Measurements from ENCODE around the gene CEP152. TPM values are rescaled to one million over a fixed set of nuclear protein-coding genes. Genes with fewer than 3 reads are reported as not detected.

The CEP152 gene
- total RNA-seq, 1 experiment from 2014 or later: 6.4 TPM

- no peak for TF ChIP-seq CTCF (IDR thresholded peaks at IDR 0.05; ENCODE audit: unreplicated experiment)
- ChIA-PET POLR2A (interaction anchor here (0.5 kb wide), 1 partner anchor 269 kb away, joined by 3 read pairs; no protein-coding TSS in a partner anchor), CTCF (no interaction called here)
- intact Hi-C loops (cut with micrococcal nuclease): no loop called here
- BruUV-seq (replicated peaks): no TSS peak
- H3K9me3 Mint-ChIP-seq (ENCODE audit: unreplicated experiment): no peaks in the 10 kb centered on the region
- no peak overlapping the region for H3K27ac Mint-ChIP-seq (ENCODE audit: low read depth, unreplicated experiment)
- H3K27me3 Mint-ChIP-seq (ENCODE audit: insufficient read depth, unreplicated experiment): no peaks in the 10 kb centered on the region
- peaks cover 33% of the 10 kb centered on the region for H3K4me1 Mint-ChIP-seq (ENCODE audit: insufficient read depth, unreplicated experiment)
- no peaks in the 10 kb centered on the region for H3K36me3 Mint-ChIP-seq (ENCODE audit: insufficient read depth, unreplicated experiment)
- no peak overlapping the region for H3K4me3 Mint-ChIP-seq (ENCODE audit: unreplicated experiment)
- no peak for DNase-seq (ENCODE audit: unreplicated experiment)
Measured at GRCh38 chr15:48696627-48697312, 114.1 kb downstream of the CEP152 start.

GRCh38 chr15:48695827-48696573, 114.9 kb downstream of the CEP152 start:
- peaks cover 33% of the 10 kb centered on the region for H3K4me1 Mint-ChIP-seq (ENCODE audit: insufficient read depth, unreplicated experiment)
- H3K27me3 Mint-ChIP-seq (ENCODE audit: insufficient read depth, unreplicated experiment): no peaks in the 10 kb centered on the region
- no peak overlapping the region for H3K4me3 Mint-ChIP-seq (ENCODE audit: unreplicated experiment)
- ChIA-PET POLR2A (interaction anchor here (0.5 kb wide), 1 partner anchor 268 kb away, joined by 3 read pairs; no protein-coding TSS in a partner anchor), CTCF (no interaction called here)
- no peak for TF ChIP-seq CTCF (IDR thresholded peaks at IDR 0.05; ENCODE audit: unreplicated experiment)
- intact Hi-C loops (cut with micrococcal nuclease): no loop called here
- H3K9me3 Mint-ChIP-seq (ENCODE audit: unreplicated experiment): no peaks in the 10 kb centered on the region
- no TSS peak for BruUV-seq (replicated peaks)
- no peaks in the 10 kb centered on the region for H3K36me3 Mint-ChIP-seq (ENCODE audit: insufficient read depth, unreplicated experiment)
- H3K27ac Mint-ChIP-seq (ENCODE audit: low read depth, unreplicated experiment): no peak overlapping the region
- no peak for DNase-seq (ENCODE audit: unreplicated experiment)

GRCh38 chr15:48695088-48695826, 115.6 kb downstream of the CEP152 start:
- Mint-ChIP-seq H3K27me3 (ENCODE audit: insufficient read depth, unreplicated experiment) (no peaks in the 10 kb centered on the region), H3K36me3 (ENCODE audit: insufficient read depth, unreplicated experiment) (peaks cover 2% of the 10 kb centered on the region), H3K4me3 (ENCODE audit: unreplicated experiment) (no peak overlapping the region), H3K27ac (ENCODE audit: low read depth, unreplicated experiment) (no peak overlapping the region), H3K9me3 (ENCODE audit: unreplicated experiment) (no peaks in the 10 kb centered on the region), H3K4me1 (ENCODE audit: insufficient read depth, unreplicated experiment) (peaks cover 33% of the 10 kb centered on the region)
- peak; percentile 59 for DNase-seq (ENCODE audit: unreplicated experiment)
- intact Hi-C loops (cut with micrococcal nuclease): no loop called here
- TF ChIP-seq CTCF (IDR thresholded peaks at IDR 0.05; ENCODE audit: unreplicated experiment): no peak
- no TSS peak for BruUV-seq (replicated peaks)
- ChIA-PET POLR2A (no interaction called here), CTCF (no interaction called here)

- BruUV-seq (replicated peaks): no TSS peak
- peaks cover 33% of the 10 kb centered on the region for H3K4me1 Mint-ChIP-seq (ENCODE audit: insufficient read depth, unreplicated experiment)
- no peak for DNase-seq (ENCODE audit: unreplicated experiment)
Measured at GRCh38 chr15:48693484-48693883, 117.4 kb downstream of the CEP152 start.

More at GRCh38 chr15:48693484-48693883, 117.4 kb downstream of the CEP152 start:
- H3K27me3 Mint-ChIP-seq (ENCODE audit: insufficient read depth, unreplicated experiment): no peaks in the 10 kb centered on the region
- H3K36me3 Mint-ChIP-seq (ENCODE audit: insufficient read depth, unreplicated experiment): peaks cover 6% of the 10 kb centered on the region
- TF ChIP-seq CTCF (IDR thresholded peaks at IDR 0.05; ENCODE audit: unreplicated experiment): no peak
- intact Hi-C loops (cut with micrococcal nuclease): no loop called here
- H3K9me3 Mint-ChIP-seq (ENCODE audit: unreplicated experiment): peaks cover 5% of the 10 kb centered on the region
- no peak overlapping the region for H3K4me3 Mint-ChIP-seq (ENCODE audit: unreplicated experiment)
- ChIA-PET CTCF (no interaction called here), POLR2A (interaction anchor here (0.7 to 1.1 kb wide), 2 partner anchors 9 to 77 kb away, joined by 3 read pairs; no protein-coding TSS in a partner anchor)
- no peak overlapping the region for H3K27ac Mint-ChIP-seq (ENCODE audit: low read depth, unreplicated experiment)

All from MCF 10A (cell line).